ENCODE measurements around the gene KNTC1. TPM values are rescaled to one million over a fixed set of nuclear protein-coding genes. Genes with fewer than 3 reads are reported as not detected.

KNTC1 gene
- polyA plus RNA-seq, 1 donor (not counting 4 experiments of a cell fraction or from before 2014, with no cell fraction given): 18.6 TPM

DNA sequence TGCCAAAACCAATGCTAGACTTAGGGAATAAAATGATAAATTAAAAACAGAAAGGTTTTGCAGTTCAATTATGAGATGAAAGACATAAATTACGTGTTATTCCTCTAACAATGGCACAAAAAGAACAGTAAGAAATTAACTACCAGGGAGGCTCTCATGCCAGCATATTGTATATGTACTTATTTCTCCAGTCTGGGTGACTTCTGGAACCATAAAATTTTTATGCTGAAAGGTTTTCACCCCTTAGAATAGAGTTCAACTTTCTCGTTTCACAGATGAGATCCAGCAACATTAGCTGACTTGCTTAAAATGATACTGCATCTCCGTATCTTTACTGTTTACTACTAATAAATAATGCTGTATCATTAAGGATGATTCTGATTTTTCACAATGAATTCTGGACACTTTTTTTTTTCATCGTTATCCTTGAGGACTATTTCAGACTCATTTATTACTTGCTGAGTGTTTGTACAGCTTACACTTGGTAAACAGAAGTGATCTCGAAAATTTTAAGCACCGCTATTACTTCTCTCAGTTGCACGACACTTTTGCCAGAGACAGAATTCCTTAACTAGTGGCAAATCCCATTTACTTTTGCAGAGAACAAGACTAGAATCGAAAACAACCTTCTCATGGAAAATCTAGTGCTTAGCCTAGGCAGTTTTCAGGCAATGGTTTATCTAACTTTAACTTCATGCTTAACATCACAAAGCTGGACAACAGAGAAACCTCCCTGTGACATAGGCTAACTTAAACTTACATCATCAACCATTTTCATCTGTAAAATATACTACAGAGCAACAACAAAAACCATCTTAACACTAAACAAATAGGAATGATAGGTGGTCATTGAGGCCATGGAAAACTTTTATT lies 3.0 kb upstream of the KNTC1 start:
- H3K27ac ChIP-seq (ENCODE audit: control insufficient read depth, insufficient read depth, low read length): peak overlapping the region; percentile 7
- TF ChIP-seq CTCF (optimal IDR thresholded peaks at IDR 0.05 in 1 of 3, IDR thresholded peaks at IDR 0.05 in 1 of 3, conservative IDR thresholded peaks at IDR 0.05 in 1 of 3; ENCODE audit: extremely low read depth in 1 of 3, insufficient read depth in 2 of 3, low read length in 3 of 3) (no peak), EZH2 (IDR thresholded peaks at IDR 0.05; ENCODE audit: low read length) (no peak)
- H4K20me1 ChIP-seq (ENCODE audit: control insufficient read depth, extremely low read depth, insufficient read depth, low read length): peaks cover 26% of the 10 kb centered on the region
- H3K36me3 ChIP-seq (ENCODE audit: control insufficient read depth in 2 of 2, extremely low read depth in 1 of 2, insufficient read depth in 2 of 2, low read length in 2 of 2): peaks cover 9 to 25% of the 10 kb centered on the region in 2 experiments
- H3K79me2 ChIP-seq (ENCODE audit: control insufficient read depth, insufficient read depth, low read length): peaks cover 89% of the 10 kb centered on the region
- H3K4me3 ChIP-seq (ENCODE audit: control insufficient read depth in 2 of 3, extremely low read depth in 1 of 3, insufficient read depth in 2 of 3, low read depth in 1 of 3, low read length in 3 of 3): peak overlapping the region; percentile 53 to 61 (median 55)
- H3K9me1 ChIP-seq (ENCODE audit: control insufficient read depth, extremely low read depth, insufficient read depth, low read length): no peaks in the 10 kb centered on the region
- dilution Hi-C loops (cut with MboI; ENCODE audit: extremely low pct_ligation_motif_present, low sequenced_read_pairs): no loop called here
- no peaks in the 10 kb centered on the region for H3K9me3 ChIP-seq (ENCODE audit: control insufficient read depth, low read depth, low read length)
- no peak for DNase-seq (ENCODE audit: low read depth, low spot score)
- H2AFZ ChIP-seq (ENCODE audit: control insufficient read depth, low read length): no peak overlapping the region
- H3K4me1 ChIP-seq (ENCODE audit: control insufficient read depth, extremely low read depth, insufficient read depth, low read length): peaks cover 20% of the 10 kb centered on the region
- FAIRE-seq: no peak
- H3K27me3 ChIP-seq (ENCODE audit: control insufficient read depth, extremely low read depth, insufficient read depth, low read length): no peaks in the 10 kb centered on the region
- H3K9ac ChIP-seq (ENCODE audit: control insufficient read depth, extremely low read depth, insufficient read depth, low read length): peak overlapping the region; percentile 53
- peak overlapping the region; percentile 76 for H3K4me2 ChIP-seq (ENCODE audit: control insufficient read depth, extremely low read depth, insufficient read depth, low read depth, low read length)

- DNase-seq (ENCODE audit: low read depth, low spot score): no peak
- H3K9me3 ChIP-seq (ENCODE audit: control insufficient read depth, low read depth, low read length): no peaks in the 10 kb centered on the region
- peak overlapping the region; percentile 55 to 93 (median 57) for H3K4me3 ChIP-seq (ENCODE audit: control insufficient read depth in 2 of 3, extremely low read depth in 1 of 3, insufficient read depth in 2 of 3, low read depth in 1 of 3, low read length in 3 of 3)
- peaks cover 20% of the 10 kb centered on the region for H4K20me1 ChIP-seq (ENCODE audit: control insufficient read depth, extremely low read depth, insufficient read depth, low read length)
- dilution Hi-C loops (cut with MboI; ENCODE audit: extremely low pct_ligation_motif_present, low sequenced_read_pairs): no loop called here
- no peaks in the 10 kb centered on the region for H3K27me3 ChIP-seq (ENCODE audit: control insufficient read depth, extremely low read depth, insufficient read depth, low read length)
- H3K27ac ChIP-seq (ENCODE audit: control insufficient read depth, insufficient read depth, low read length): peak overlapping the region; percentile 83
- H3K79me2 ChIP-seq (ENCODE audit: control insufficient read depth, insufficient read depth, low read length): peaks cover 75% of the 10 kb centered on the region
- TF ChIP-seq CTCF (optimal IDR thresholded peaks at IDR 0.05 in 1 of 3, IDR thresholded peaks at IDR 0.05 in 1 of 3, conservative IDR thresholded peaks at IDR 0.05 in 1 of 3; ENCODE audit: extremely low read depth in 1 of 3, insufficient read depth in 2 of 3, low read length in 3 of 3): no peak
- no peak for TF ChIP-seq EZH2 (IDR thresholded peaks at IDR 0.05; ENCODE audit: low read length)
- H3K9me1 ChIP-seq (ENCODE audit: control insufficient read depth, extremely low read depth, insufficient read depth, low read length): no peaks in the 10 kb centered on the region
- peak overlapping the region; percentile 100 for H3K9ac ChIP-seq (ENCODE audit: control insufficient read depth, extremely low read depth, insufficient read depth, low read length)
- peak overlapping the region; percentile 96 for H2AFZ ChIP-seq (ENCODE audit: control insufficient read depth, low read length)
- peaks cover 2 to 10% of the 10 kb centered on the region in 2 experiments for H3K36me3 ChIP-seq (ENCODE audit: control insufficient read depth in 2 of 2, extremely low read depth in 1 of 2, insufficient read depth in 2 of 2, low read length in 2 of 2)
- FAIRE-seq: no peak
- H3K4me2 ChIP-seq (ENCODE audit: control insufficient read depth, extremely low read depth, insufficient read depth, low read depth, low read length): peak overlapping the region; percentile 88
- peaks cover 20% of the 10 kb centered on the region for H3K4me1 ChIP-seq (ENCODE audit: control insufficient read depth, extremely low read depth, insufficient read depth, low read length)
Measured at GRCh38 chr12:122527478-122527944, 462 bp downstream of the KNTC1 start.

Measured in keratinocyte (primary cell).